Measurements from ENCODE around the gene ARL13B. TPM values are rescaled to one million over a fixed set of nuclear protein-coding genes. Genes with fewer than 3 reads are reported as not detected.

The ARL13B gene
- total and polyA plus RNA-seq, 2 donors (not counting 3 experiments of a cell fraction or from before 2014, with no cell fraction given), result 3.8 to 8.6 TPM

DNA sequence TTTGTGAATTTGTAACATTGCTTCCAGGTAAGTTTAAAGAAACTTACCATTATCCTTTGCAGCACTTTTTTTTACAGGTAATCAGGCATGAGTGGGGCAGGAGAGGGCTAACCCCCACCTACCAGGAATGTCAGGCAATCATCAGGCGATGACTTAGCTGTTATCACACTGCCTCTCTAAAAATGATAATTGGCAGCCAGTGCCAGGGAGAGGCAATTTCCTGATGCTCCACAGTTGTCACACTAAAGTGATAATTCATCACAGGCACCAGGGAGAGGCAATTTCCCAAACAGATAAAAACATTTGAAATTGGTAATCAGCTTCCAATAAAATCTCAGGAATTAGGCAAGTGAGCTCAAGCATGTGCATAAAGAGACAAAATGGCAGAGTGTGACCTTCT is 109.2 kb downstream of the ARL13B start:
- FAIRE-seq, result no peak
- no peaks in the 10 kb centered on the region for H3K79me2 ChIP-seq (ENCODE audit: control insufficient read depth, insufficient read depth, low read length)
- H3K27me3 ChIP-seq (ENCODE audit: control insufficient read depth in 2 of 2, insufficient read depth in 2 of 2, low read length in 2 of 2), result no peaks in the 10 kb centered on the region
- CTCF ChIA-PET, result interaction anchor here (0.9 to 1.3 kb wide), 2 partner anchors 10 to 20 kb away, joined by 3 to 4 read pairs; no protein-coding TSS in a partner anchor
- H3K4me2 ChIP-seq (ENCODE audit: insufficient read depth, low read length), result no peak overlapping the region
- no peak for DNase-seq (ENCODE audit: low read depth, low spot score)
- no peak overlapping the region for H3K27ac ChIP-seq (ENCODE audit: insufficient read depth, low read depth, low read length)
- no peaks in the 10 kb centered on the region for H3K9me1 ChIP-seq (replicated peaks; ENCODE audit: control insufficient read depth, extremely low read depth, insufficient read depth, low read length)
- dilution Hi-C loops (cut with MboI; ENCODE audit: extremely low pct_ligation_motif_present, low sequenced_read_pairs), result no loop called here
- H3K4me1 ChIP-seq (ENCODE audit: control insufficient read depth, extremely low read depth, insufficient read depth, low read length), result no peaks in the 10 kb centered on the region
- no peak overlapping the region for H3K4me3 ChIP-seq (replicated peaks in 1 of 3; ENCODE audit: insufficient read depth in 1 of 3, low read depth in 1 of 3, low read length in 3 of 3)
- BruUV-seq (replicated peaks), result no TSS peak
- no peak overlapping the region for H2AFZ ChIP-seq (ENCODE audit: low read depth, low read length)
- H3K36me3 ChIP-seq (ENCODE audit: control insufficient read depth in 2 of 2, extremely low read depth in 1 of 2, insufficient read depth in 2 of 2, low read length in 2 of 2), result peaks cover 0 to 5% of the 10 kb centered on the region in 2 experiments
- no peak overlapping the region for H3K9ac ChIP-seq (replicated peaks; ENCODE audit: extremely low read depth, insufficient read depth, low read length)
- intact Hi-C loops (cut with micrococcal nuclease), result no loop called here
- no peaks in the 10 kb centered on the region for H3K9me3 ChIP-seq (replicated peaks; ENCODE audit: control insufficient read depth, insufficient read depth, low read length)
- H4K20me1 ChIP-seq (replicated peaks; ENCODE audit: control insufficient read depth, extremely low read depth, insufficient read depth, low read length), result no peaks in the 10 kb centered on the region
- POLR2A ChIA-PET, result no interaction called here
- TF ChIP-seq, protein P1, sequence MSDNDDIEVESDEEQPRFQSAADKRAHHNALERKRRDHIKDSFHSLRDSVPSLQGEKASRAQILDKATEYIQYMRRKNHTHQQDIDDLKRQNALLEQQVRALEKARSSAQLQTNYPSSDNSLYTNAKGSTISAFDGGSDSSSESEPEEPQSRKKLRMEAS (IDR thresholded peaks at IDR 0.05; ENCODE audit: insufficient read depth, insufficient read length), result no peak
- TF ChIP-seq FOS (IDR thresholded peaks at IDR 0.05; ENCODE audit: borderline replicate concordance, insufficient read depth, low read length) (no peak), EZH2 (IDR thresholded peaks at IDR 0.05; ENCODE audit: borderline replicate concordance, low read depth, low read length, severe bottlenecking) (no peak), JUN (IDR thresholded peaks at IDR 0.05; ENCODE audit: borderline replicate concordance, insufficient read depth, insufficient read length, low read depth) (no peak), POLR2A (IDR thresholded peaks at IDR 0.05; ENCODE audit: low read depth, low read length) (no peak), POLR2AphosphoS5 (IDR thresholded peaks at IDR 0.05; ENCODE audit: insufficient read depth, low read depth, low read length) (no peak), MYC (IDR thresholded peaks at IDR 0.05; ENCODE audit: low read depth, low read length) (no peak), GATA2 (IDR thresholded peaks at IDR 0.05; ENCODE audit: insufficient read depth, insufficient read length, low read depth, low read length) (no peak)
- TF ChIP-seq, protein P2, sequence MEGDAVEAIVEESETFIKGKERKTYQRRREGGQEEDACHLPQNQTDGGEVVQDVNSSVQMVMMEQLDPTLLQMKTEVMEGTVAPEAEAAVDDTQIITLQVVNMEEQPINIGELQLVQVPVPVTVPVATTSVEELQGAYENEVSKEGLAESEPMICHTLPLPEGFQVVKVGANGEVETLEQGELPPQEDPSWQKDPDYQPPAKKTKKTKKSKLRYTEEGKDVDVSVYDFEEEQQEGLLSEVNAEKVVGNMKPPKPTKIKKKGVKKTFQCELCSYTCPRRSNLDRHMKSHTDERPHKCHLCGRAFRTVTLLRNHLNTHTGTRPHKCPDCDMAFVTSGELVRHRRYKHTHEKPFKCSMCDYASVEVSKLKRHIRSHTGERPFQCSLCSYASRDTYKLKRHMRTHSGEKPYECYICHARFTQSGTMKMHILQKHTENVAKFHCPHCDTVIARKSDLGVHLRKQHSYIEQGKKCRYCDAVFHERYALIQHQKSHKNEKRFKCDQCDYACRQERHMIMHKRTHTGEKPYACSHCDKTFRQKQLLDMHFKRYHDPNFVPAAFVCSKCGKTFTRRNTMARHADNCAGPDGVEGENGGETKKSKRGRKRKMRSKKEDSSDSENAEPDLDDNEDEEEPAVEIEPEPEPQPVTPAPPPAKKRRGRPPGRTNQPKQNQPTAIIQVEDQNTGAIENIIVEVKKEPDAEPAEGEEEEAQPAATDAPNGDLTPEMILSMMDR (IDR thresholded peaks at IDR 0.05; ENCODE audit: extremely low read depth in 1 of 2, insufficient read depth in 1 of 2, low read depth in 1 of 2, low read length in 2 of 2), result no peak
